ENCODE data around the gene MYBPC1. TPM values are rescaled to one million over a fixed set of nuclear protein-coding genes. Genes with fewer than 3 reads are reported as not detected.

The MYBPC1 gene
- total RNA-seq, 2 experiments from 2014 or later, result not detected

DNA sequence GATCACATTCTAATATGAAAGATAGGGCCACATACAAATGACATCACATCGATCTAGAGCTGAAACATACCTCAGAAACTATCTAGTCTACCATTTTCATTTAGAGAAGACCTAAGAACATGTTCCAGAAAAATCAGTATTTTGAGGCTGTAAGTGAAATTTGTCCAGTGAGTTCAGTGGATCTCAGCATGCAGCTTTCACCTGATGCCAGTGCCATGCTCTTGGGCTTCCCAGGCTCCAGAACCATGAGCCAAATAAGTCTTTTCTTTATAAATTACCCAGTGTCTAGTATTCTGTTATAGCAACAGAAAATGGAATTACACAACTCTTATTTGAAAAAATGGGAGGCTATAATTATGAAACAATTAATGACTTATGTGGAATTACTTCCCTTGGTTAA, 111.6 kb downstream of the MYBPC1 start:
- Mint-ChIP-seq H3K27ac (no peak overlapping the region), H3K27me3 (no peaks in the 10 kb centered on the region), H3K36me3 (no peaks in the 10 kb centered on the region), H3K4me1 (ENCODE audit: low read depth) (peaks cover 24% of the 10 kb centered on the region), H3K4me3 (no peak overlapping the region), H3K9me3 (no peaks in the 10 kb centered on the region)
- DNase-seq, result no peak
- intact Hi-C loops (cut with micrococcal nuclease), result no loop called here
- ChIA-PET POLR2A (no interaction called here), CTCF (interaction anchor here (1.3 to 1.4 kb wide), 2 partner anchors 53 to 134 kb away, joined by 3 to 4 read pairs; no protein-coding TSS in a partner anchor)

- no peaks in the 10 kb centered on the region for H3K9me3 Mint-ChIP-seq
- intact Hi-C loops (cut with micrococcal nuclease), result no loop called here
- H3K36me3 Mint-ChIP-seq, result no peaks in the 10 kb centered on the region
- CTCF ChIA-PET, result interaction anchor here (1.2 to 1.4 kb wide), 2 partner anchors 124 to 133 kb away, joined by 3 read pairs; partner anchors contain the start of gene GNPTAB
- POLR2A ChIA-PET, result interaction anchor here (0.6 kb wide), 1 partner anchor 78 kb away, joined by 4 read pairs; no protein-coding TSS in a partner anchor
- no peak overlapping the region for H3K27ac Mint-ChIP-seq
- H3K4me1 Mint-ChIP-seq (ENCODE audit: low read depth), result peaks cover 24% of the 10 kb centered on the region
- H3K4me3 Mint-ChIP-seq, result no peak overlapping the region
- no peaks in the 10 kb centered on the region for H3K27me3 Mint-ChIP-seq
- DNase-seq, result no peak
These were observed 112.5 kb downstream of the MYBPC1 start for GRCh38 chr12:101707131-101707782.

GRCh38 chr12:101710288-101710687, 115.5 kb downstream of the MYBPC1 start:
- no peaks in the 10 kb centered on the region for H3K27me3 Mint-ChIP-seq
- no peaks in the 10 kb centered on the region for H3K36me3 Mint-ChIP-seq
- H3K4me3 Mint-ChIP-seq, result no peak overlapping the region
- H3K9me3 Mint-ChIP-seq, result no peaks in the 10 kb centered on the region
- CTCF ChIA-PET, result no interaction called here
- DNase-seq, result no peak
- intact Hi-C loops (cut with micrococcal nuclease), result no loop called here
- peaks cover 24% of the 10 kb centered on the region for H3K4me1 Mint-ChIP-seq (ENCODE audit: low read depth)
- POLR2A ChIA-PET, result no interaction called here
- no peak overlapping the region for H3K27ac Mint-ChIP-seq

DNA sequence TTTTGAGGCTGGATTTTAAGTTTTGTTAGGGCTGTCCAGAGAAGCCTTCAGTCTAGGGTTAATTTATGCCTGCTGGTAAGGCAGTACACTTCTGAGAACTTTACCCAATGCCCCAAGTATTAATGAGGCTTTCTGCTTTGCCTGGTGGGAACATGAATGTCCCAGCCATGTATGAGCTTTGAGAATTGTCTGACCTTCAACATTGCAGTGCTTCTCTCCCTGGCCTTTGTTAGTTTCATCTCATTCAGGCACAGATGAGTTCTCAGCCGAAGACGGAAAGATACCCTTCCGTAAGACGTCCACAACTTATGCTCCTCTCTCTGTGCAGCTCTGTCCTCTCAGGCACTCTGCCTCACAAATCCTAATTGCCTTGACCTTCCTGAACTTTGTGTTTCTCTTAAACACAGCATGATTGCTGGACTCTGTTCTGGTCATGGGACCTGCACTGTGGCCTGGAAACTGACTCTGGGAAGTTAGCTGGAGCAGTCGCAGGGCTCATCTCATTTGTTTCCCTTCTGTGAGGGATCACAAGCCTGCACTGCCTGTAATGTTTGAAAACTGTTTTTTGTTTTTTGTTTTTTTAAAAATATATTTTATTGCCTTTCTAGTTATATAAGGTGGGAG, 118.4 kb downstream of the MYBPC1 start:
- Mint-ChIP-seq H3K4me3 (no peak overlapping the region), H3K27ac (no peak overlapping the region), H3K27me3 (no peaks in the 10 kb centered on the region), H3K4me1 (ENCODE audit: low read depth) (peaks cover 15% of the 10 kb centered on the region), H3K9me3 (no peaks in the 10 kb centered on the region), H3K36me3 (no peaks in the 10 kb centered on the region)
- intact Hi-C loops (cut with micrococcal nuclease), result no loop called here
- DNase-seq, result no peak
- CTCF ChIA-PET, result interaction anchor here (0.5 to 1.5 kb wide), 2 partner anchors 43 to 469 kb away, joined by 3 read pairs; no protein-coding TSS in a partner anchor
- POLR2A ChIA-PET, result no interaction called here

- ChIA-PET POLR2A (no interaction called here), CTCF (interaction anchor here (1.0 to 1.5 kb wide), 2 partner anchors 42 to 47 kb away, joined by 3 to 4 read pairs; no protein-coding TSS in a partner anchor)
- Mint-ChIP-seq H3K27ac (no peak overlapping the region), H3K9me3 (no peaks in the 10 kb centered on the region), H3K36me3 (no peaks in the 10 kb centered on the region), H3K4me3 (no peak overlapping the region), H3K4me1 (ENCODE audit: low read depth) (peaks cover 15% of the 10 kb centered on the region), H3K27me3 (no peaks in the 10 kb centered on the region)
- DNase-seq, result no peak
- intact Hi-C loops (cut with micrococcal nuclease), result no loop called here
These were observed 119.2 kb downstream of the MYBPC1 start for GRCh38 chr12:101713930-101714329.

DNA sequence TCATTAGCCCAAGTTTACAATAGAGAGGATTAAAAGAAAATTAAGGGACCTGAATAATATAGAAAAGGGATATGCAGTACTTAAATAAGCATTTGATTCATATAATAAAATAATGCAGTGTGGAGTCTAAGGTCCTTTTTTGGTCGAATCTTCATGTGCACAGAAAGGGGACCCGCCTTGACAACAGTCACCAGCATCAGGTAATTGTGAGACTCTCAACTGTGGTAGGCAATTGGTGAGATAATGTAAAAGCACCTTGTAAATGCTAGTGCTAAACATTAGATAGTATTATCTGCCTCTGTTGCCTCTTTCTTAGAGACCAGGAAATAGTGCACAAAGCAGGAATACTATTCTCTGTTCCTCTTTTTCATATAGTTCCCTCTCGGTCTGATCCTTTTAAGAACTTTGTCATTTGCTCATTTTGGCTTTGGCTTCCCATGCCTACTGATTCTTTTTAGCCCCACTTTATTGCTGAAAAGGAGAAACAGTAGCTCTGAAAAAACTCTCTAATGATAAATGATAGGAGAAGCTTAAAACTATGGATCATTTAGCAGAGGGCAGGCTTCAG, 120.2 kb downstream of the MYBPC1 start:
- Mint-ChIP-seq H3K36me3 (no peaks in the 10 kb centered on the region), H3K27me3 (no peaks in the 10 kb centered on the region), H3K4me1 (ENCODE audit: low read depth) (peaks cover 9% of the 10 kb centered on the region), H3K27ac (no peak overlapping the region), H3K9me3 (no peaks in the 10 kb centered on the region), H3K4me3 (no peak overlapping the region)
- POLR2A ChIA-PET, result no interaction called here
- CTCF ChIA-PET, result interaction anchor here (1.5 kb wide), 1 partner anchor 41 kb away, joined by 3 read pairs; no protein-coding TSS in a partner anchor
- intact Hi-C loops (cut with micrococcal nuclease), result loop anchor here (5.0 kb wide), 1 partner anchor 43 kb away; no protein-coding TSS in a partner anchor
- DNase-seq, result no peak

DNA sequence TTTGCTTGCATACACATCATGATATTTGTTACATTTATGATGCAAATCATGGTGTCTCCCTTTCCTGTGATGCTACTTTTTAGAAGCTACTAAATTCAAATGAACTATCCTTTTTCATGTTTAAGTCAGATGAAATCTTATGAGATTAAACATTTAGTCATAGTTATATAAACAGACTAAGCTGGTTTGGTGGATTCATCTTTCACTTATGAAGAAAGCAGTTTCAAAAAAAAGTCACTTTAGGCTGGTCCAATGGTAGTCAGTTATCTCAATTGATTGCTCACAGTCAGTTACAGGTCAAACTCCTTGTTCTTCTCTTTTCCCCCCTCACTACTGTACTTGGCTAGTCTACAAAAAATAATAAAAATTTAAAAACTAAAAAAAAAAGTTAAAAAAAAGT, 124.8 kb downstream of the MYBPC1 start:
- Mint-ChIP-seq H3K4me1 (ENCODE audit: low read depth) (no peaks in the 10 kb centered on the region), H3K36me3 (peaks cover 4% of the 10 kb centered on the region), H3K4me3 (no peak overlapping the region), H3K27me3 (no peaks in the 10 kb centered on the region), H3K9me3 (no peaks in the 10 kb centered on the region), H3K27ac (no peak overlapping the region)
- intact Hi-C loops (cut with micrococcal nuclease), result loop anchor here (5.0 kb wide), 1 partner anchor 47 kb away; no protein-coding TSS in a partner anchor
- no peak for DNase-seq
- POLR2A ChIA-PET, result no interaction called here
- CTCF ChIA-PET, result no interaction called here

DNA sequence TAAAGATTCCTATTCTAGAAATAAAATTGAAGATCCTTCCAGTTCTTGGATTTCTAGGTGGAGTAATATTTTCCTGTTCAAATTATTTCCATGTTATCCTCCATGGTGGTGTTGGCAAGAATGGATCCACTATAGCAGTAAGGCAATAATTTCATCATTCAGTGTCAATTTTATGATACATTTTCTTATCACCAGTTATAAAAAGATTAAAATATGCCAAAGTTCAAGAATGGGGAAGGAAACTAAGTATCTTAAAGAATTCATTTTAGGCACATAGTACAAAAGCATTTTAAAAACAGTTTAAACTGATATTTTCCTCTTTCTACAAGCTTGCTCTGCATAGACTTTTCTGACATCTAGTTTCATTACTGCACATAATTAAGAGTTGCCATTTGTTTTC, 125.3 kb downstream of the MYBPC1 start:
- Mint-ChIP-seq H3K36me3 (peaks cover 4% of the 10 kb centered on the region), H3K9me3 (no peaks in the 10 kb centered on the region), H3K4me3 (no peak overlapping the region), H3K27me3 (no peaks in the 10 kb centered on the region), H3K27ac (no peak overlapping the region), H3K4me1 (ENCODE audit: low read depth) (no peaks in the 10 kb centered on the region)
- no peak for DNase-seq
- POLR2A ChIA-PET, result no interaction called here
- CTCF ChIA-PET, result no interaction called here
- intact Hi-C loops (cut with micrococcal nuclease), result no loop called here

GRCh38 chr12:101722392-101722791, 127.6 kb downstream of the MYBPC1 start:
- Mint-ChIP-seq H3K4me3 (no peak overlapping the region), H3K4me1 (ENCODE audit: low read depth) (no peaks in the 10 kb centered on the region), H3K27me3 (no peaks in the 10 kb centered on the region), H3K9me3 (no peaks in the 10 kb centered on the region), H3K36me3 (peaks cover 8% of the 10 kb centered on the region), H3K27ac (no peak overlapping the region)
- intact Hi-C loops (cut with micrococcal nuclease), result no loop called here
- POLR2A ChIA-PET, result no interaction called here
- no peak for DNase-seq
- CTCF ChIA-PET, result interaction anchor here (0.6 kb wide), 1 partner anchor 304 kb away, joined by 6 read pairs; no protein-coding TSS in a partner anchor

DNA sequence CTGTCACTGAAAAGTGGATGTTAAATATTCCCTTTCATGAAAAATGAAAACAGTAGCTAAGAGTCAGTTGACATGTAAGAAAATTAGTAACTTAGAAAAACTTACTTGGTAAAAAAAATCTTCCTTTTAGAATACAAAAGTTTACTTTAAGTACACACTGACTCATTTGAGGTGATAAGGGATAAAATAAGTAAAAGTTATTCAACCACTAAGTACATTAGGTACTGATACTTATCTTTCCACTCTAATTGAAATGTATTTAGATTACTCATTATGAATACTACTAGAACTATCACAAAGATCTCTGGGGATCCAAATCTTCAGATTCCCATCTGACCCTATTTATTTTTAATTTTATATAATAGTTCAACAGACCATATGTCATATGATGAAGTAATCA, 132.3 kb downstream of the MYBPC1 start:
- no peaks in the 10 kb centered on the region for H3K9me3 Mint-ChIP-seq
- intact Hi-C loops (cut with micrococcal nuclease), result no loop called here
- H3K4me1 Mint-ChIP-seq (ENCODE audit: low read depth), result no peaks in the 10 kb centered on the region
- ChIA-PET POLR2A (no interaction called here), CTCF (no interaction called here)
- no peaks in the 10 kb centered on the region for H3K27me3 Mint-ChIP-seq
- no peak for DNase-seq
- H3K36me3 Mint-ChIP-seq, result peaks cover 13% of the 10 kb centered on the region
- no peak overlapping the region for H3K27ac Mint-ChIP-seq
- no peak overlapping the region for H3K4me3 Mint-ChIP-seq

- Mint-ChIP-seq H3K4me1 (ENCODE audit: low read depth) (no peaks in the 10 kb centered on the region), H3K27me3 (no peaks in the 10 kb centered on the region), H3K27ac (no peak overlapping the region), H3K4me3 (no peak overlapping the region), H3K36me3 (peaks cover 19% of the 10 kb centered on the region), H3K9me3 (no peaks in the 10 kb centered on the region)
- intact Hi-C loops (cut with micrococcal nuclease), result no loop called here
- POLR2A ChIA-PET, result no interaction called here
- CTCF ChIA-PET, result no interaction called here
- no peak for DNase-seq
These were observed 135.1 kb downstream of the MYBPC1 start for GRCh38 chr12:101729842-101730241.

DNA sequence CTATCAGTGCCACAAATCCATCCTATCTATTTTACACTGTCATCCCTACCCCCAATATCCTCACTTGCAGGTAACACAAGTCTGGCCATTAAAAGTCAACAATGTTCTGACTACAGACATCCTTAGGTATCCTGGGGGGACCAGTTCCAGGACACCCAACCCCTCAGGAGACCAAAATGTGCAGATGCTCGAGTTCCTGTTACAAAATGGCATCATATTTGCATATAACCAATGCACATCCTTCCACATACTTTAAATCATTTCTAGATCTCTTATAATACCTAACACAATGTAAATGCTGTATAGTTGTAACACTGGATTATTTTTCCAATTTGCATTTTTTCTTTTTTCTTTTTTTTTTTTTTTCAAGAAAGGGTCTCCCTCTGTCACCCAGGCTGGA, 137.5 kb downstream of the MYBPC1 start:
- no peak overlapping the region for H3K4me3 Mint-ChIP-seq
- ChIA-PET CTCF (interaction anchor here (1.0 to 1.2 kb wide), 2 partner anchors 42 to 318 kb away, joined by 3 read pairs; no protein-coding TSS in a partner anchor), POLR2A (no interaction called here)
- H3K9me3 Mint-ChIP-seq, result no peaks in the 10 kb centered on the region
- H3K27ac Mint-ChIP-seq, result no peak overlapping the region
- H3K4me1 Mint-ChIP-seq (ENCODE audit: low read depth), result no peaks in the 10 kb centered on the region
- DNase-seq, result no peak
- H3K27me3 Mint-ChIP-seq, result no peaks in the 10 kb centered on the region
- intact Hi-C loops (cut with micrococcal nuclease), result no loop called here
- H3K36me3 Mint-ChIP-seq, result peaks cover 15% of the 10 kb centered on the region
